ENCODE measurements around the gene COQ10B. TPM values are rescaled to one million over a fixed set of nuclear protein-coding genes. Genes with fewer than 3 reads are reported as not detected.

The COQ10B gene
- total and polyA plus RNA-seq, 2 of the 4 experiments (the other 2 are of a cell fraction), result 9.5 to 28.7 TPM

DNA sequence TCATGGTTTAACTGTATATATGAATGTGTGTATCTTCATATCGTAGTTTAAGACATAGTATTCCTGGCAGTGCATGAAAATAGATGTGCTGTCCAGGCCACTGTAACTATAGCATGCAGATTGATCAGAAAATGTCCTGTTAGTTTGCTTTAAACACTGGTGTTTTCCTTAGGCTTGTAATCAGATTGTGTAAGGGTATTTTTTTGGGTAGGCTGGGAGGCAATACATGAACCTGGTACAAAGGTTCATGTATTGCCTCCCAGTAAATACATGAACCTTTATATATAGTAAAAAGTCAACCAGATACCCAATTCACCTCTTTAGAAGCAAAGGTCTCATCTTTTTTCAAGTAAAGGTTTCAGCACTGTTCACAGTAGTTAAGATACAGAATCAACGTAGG lies 1.6 kb downstream of the COQ10B start:
- ChIA-PET POLR2A (ENCODE audit: unreplicated experiment) (no interaction called here), CTCF (no interaction called here)
- no peak overlapping the region for H2AK5ac ChIP-seq (ENCODE audit: low read depth, low read length)
- H4K8ac ChIP-seq (ENCODE audit: low read depth in 2 of 2, low read length in 2 of 2), result no peak overlapping the region
- H3K9ac ChIP-seq (ENCODE audit: low read depth, low read length), result peak overlapping the region; percentile 25; the same call in 1 of the 2 replicates
- TF ChIP-seq MXI1 (IDR thresholded peaks at IDR 0.05; ENCODE audit: borderline replicate concordance, low read depth, low read length), result no peak
- TF ChIP-seq POLR2A (IDR thresholded peaks at IDR 0.05; ENCODE audit: low read depth, low read length), result no peak
- TF ChIP-seq, protein P1, sequence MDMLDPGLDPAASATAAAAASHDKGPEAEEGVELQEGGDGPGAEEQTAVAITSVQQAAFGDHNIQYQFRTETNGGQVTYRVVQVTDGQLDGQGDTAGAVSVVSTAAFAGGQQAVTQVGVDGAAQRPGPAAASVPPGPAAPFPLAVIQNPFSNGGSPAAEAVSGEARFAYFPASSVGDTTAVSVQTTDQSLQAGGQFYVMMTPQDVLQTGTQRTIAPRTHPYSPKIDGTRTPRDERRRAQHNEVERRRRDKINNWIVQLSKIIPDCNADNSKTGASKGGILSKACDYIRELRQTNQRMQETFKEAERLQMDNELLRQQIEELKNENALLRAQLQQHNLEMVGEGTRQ (IDR thresholded peaks at IDR 0.05; ENCODE audit: low read depth, low read length), result no peak
- TF ChIP-seq MAFK (IDR thresholded peaks at IDR 0.05; ENCODE audit: low read depth, low read length), result no peak
- H2BK5ac ChIP-seq (ENCODE audit: low read depth, low read length, poor library complexity, severe bottlenecking), result no peak overlapping the region
- peaks cover 2% of the 10 kb centered on the region; the same call in 1 of the 2 replicates for H3K36me3 ChIP-seq (ENCODE audit: control insufficient read depth, insufficient read depth, low read length)
- peak overlapping the region; percentile 45; the same call in 1 of the 2 replicates for H3K23ac ChIP-seq (ENCODE audit: low read depth, low read length)
- in situ Hi-C loops (cut with MboI; ENCODE audit: low sequenced_read_pairs), result no loop called here
- peak overlapping the region; percentile 70; the same call in 1 of the 2 replicates for H3K4me3 ChIP-seq (ENCODE audit: insufficient read depth, low read depth, low read length)
- ATAC-seq (ENCODE audit: low read depth), result no peak
- H3K18ac ChIP-seq (ENCODE audit: low read depth, low read length), result no peak overlapping the region
- no peak overlapping the region for H3K27ac ChIP-seq (ENCODE audit: insufficient read depth, low read length)
- H2AK9ac ChIP-seq (replicated peaks; ENCODE audit: low read depth, low read length, poor library complexity), result no peak overlapping the region
- H3K27me3 ChIP-seq (ENCODE audit: control insufficient read depth, insufficient read depth, low read length), result no peaks in the 10 kb centered on the region
- H3K4ac ChIP-seq (ENCODE audit: low read depth, low read length), result no peak overlapping the region
- no TSS peak for BruUV-seq (replicated peaks)
- H3K4me1 ChIP-seq (ENCODE audit: control insufficient read depth, insufficient read depth, low read length), result no peaks in the 10 kb centered on the region; the same call in 1 of the 2 replicates
- no peak for DNase-seq
- no peak overlapping the region for H2BK120ac ChIP-seq (ENCODE audit: low read depth, low read length)
- dilution Hi-C loops (cut with HindIII; ENCODE audit: low sequenced_read_pairs, unreplicated experiment), result no loop called here
- no peak overlapping the region for H4K91ac ChIP-seq (ENCODE audit: insufficient read depth, low read depth, low read length)
- peak overlapping the region; percentile 87 for H3K4me2 ChIP-seq (ENCODE audit: low read depth, low read length)
- no peaks in the 10 kb centered on the region for H3K9me3 ChIP-seq (ENCODE audit: control insufficient read depth, insufficient read depth, low read length)
- peaks cover 9 to 20% of the 10 kb centered on the region in 2 experiments; a peak in 3 of 4 replicates for H3K79me1 ChIP-seq (ENCODE audit: low read depth in 1 of 2, low read length in 2 of 2)
- no peak overlapping the region for H4K5ac ChIP-seq (ENCODE audit: low read depth, low read length)
- WGBS, 2 experiments (ENCODE audit: extremely low coverage in 2 of 2, insufficient read length in 1 of 2), result 100% methylated on average over 1 of the region's 2 CpGs; no CpG with 5 or more reads in 1 of the 2 experiments
- intact Hi-C loops (cut with micrococcal nuclease), result loop anchor here (5.0 kb wide), 1 partner anchor 42 kb away; the partner anchor contains the start of gene HSPD1
- H2BK15ac ChIP-seq (ENCODE audit: low read depth, low read length), result no peak overlapping the region
- H4K20me1 ChIP-seq (ENCODE audit: insufficient read depth, low read length), result peaks cover 48% of the 10 kb centered on the region
- no peak overlapping the region for H3K14ac ChIP-seq (replicated peaks; ENCODE audit: low read depth, low read length)
- H2BK20ac ChIP-seq (ENCODE audit: low read depth, low read length), result no peak overlapping the region
- H3K9me1 ChIP-seq (ENCODE audit: insufficient read depth, low read length), result peaks cover 5% of the 10 kb centered on the region; the same call in 1 of the 2 replicates
- no peak overlapping the region for H3K56ac ChIP-seq (ENCODE audit: extremely low read depth, insufficient read depth, low read length)
- no peak overlapping the region for H2AFZ ChIP-seq (replicated peaks; ENCODE audit: low read length, poor library complexity)

All from IMR-90 (cell line).